OCI-LY1 (cell line): ENCODE data around the gene LYRM2.

Source experiments
- H2AFZ ChIP-seq: fragments of 200-600 bp; sonication (generic), shearing (Covaris generic); 2 replicates; pipeline ENCODE4 v1.6.0; 2014; ENCODE audit warnings: antibody characterized with exemption, mild to moderate bottlenecking, low read length
- H3F3A ChIP-seq: fragments of 200-600 bp; sonication (generic), shearing (Covaris generic); 2 replicates; pipeline ENCODE4 v1.6.0; 2014; ENCODE audit warnings: mild to moderate bottlenecking, antibody characterized with exemption, low read length, moderate library complexity; ENCODE audit not compliant: insufficient read depth
- H3K27ac ChIP-seq: fragments of 200-600 bp; sonication (generic); 2 replicates; pipeline ENCODE4 v1.5.1; 2014; ENCODE audit warnings: low read length, mixed run types, mild to moderate bottlenecking, low read depth; ENCODE audit not compliant: poor library complexity, severe bottlenecking
- H3K27me3 ChIP-seq: fragments of 200-600 bp; sonication (generic); 2 replicates; pipeline ENCODE4 v1.6.0; 2014; ENCODE audit warnings: antibody characterized with exemption, mild to moderate bottlenecking, low read length, moderate library complexity; ENCODE audit not compliant: insufficient read depth
- H3K36me3 ChIP-seq: fragments of 200-600 bp; sonication (generic); 2 replicates; pipeline ENCODE4 v1.6.1; 2014; ENCODE audit warnings: mild to moderate bottlenecking, antibody characterized with exemption, low read length, moderate library complexity, mixed read lengths; ENCODE audit not compliant: insufficient read depth
- H3K4me1 ChIP-seq: fragments of 200-600 bp; sonication (generic); 2 replicates; pipeline ENCODE4 v1.5.1; 2014; ENCODE audit warnings: mild to moderate bottlenecking, low read length, moderate library complexity; ENCODE audit not compliant: insufficient read depth, severe bottlenecking
- H3K4me2 ChIP-seq: fragments of 200-600 bp; sonication (generic), shearing (Covaris generic); 2 replicates; pipeline ENCODE4 v1.6.1; 2014; ENCODE audit warnings: low read length
- H3K4me3 ChIP-seq: fragments of 200-600 bp; sonication (generic); 2 replicates; pipeline ENCODE4 v1.5.1; 2014; ENCODE audit warnings: low read length, low read depth, mild to moderate bottlenecking, mixed read lengths; ENCODE audit not compliant: poor library complexity, severe bottlenecking
- H3K79me2 ChIP-seq: fragments of 200-600 bp; shearing (Covaris generic); 2 replicates; pipeline ENCODE4 v1.6.1; 2016; ENCODE audit warnings: mixed run types, low read length, mixed read lengths; ENCODE audit not compliant: insufficient read depth
- H3K9ac ChIP-seq: fragments of 200-600 bp; sonication (generic), shearing (Covaris generic); 2 replicates; pipeline ENCODE4 v1.6.1; 2014; ENCODE audit warnings: mild to moderate bottlenecking, low read length, mixed read lengths
- H3K9me2 ChIP-seq: fragments of 200-600 bp; sonication (generic), shearing (Covaris generic); 2 replicates; pipeline ENCODE4 v1.6.1; 2014; ENCODE audit warnings: low read depth, mild to moderate bottlenecking, low read length, mixed read lengths
- H3K9me3 ChIP-seq: fragments of 200-600 bp; shearing (Covaris generic); 2 replicates; pipeline ENCODE4 v1.6.1; 2014; ENCODE audit warnings: low read length, mixed read lengths
- H4K20me1 ChIP-seq: fragments of 200-600 bp; sonication (generic), shearing (Covaris generic); 2 replicates; pipeline ENCODE4 v1.6.0; 2016; ENCODE audit warnings: mild to moderate bottlenecking, low read length; ENCODE audit not compliant: insufficient read depth
- EZH2 ChIP-seq: fragments of 200-600 bp; sonication (generic), shearing (Covaris generic); IDR thresholded peaks from 2 replicates; pipeline ENCODE4 v1.8.0; 2017; ENCODE audit warnings: borderline replicate concordance, mixed run types, mild to moderate bottlenecking, antibody characterized with exemption, low read length, moderate library complexity, mixed read lengths
- TF ChIP-seq, protein P1 (sequence below): fragments of 200-600 bp; sonication (generic), shearing (Covaris generic); IDR thresholded peaks from 2 replicates; pipeline ENCODE4 v1.5.1; 2017; ENCODE audit warnings: mild to moderate bottlenecking, antibody characterized with exemption, low read length, moderate library complexity, mixed read lengths

LYRM2 gene

DNA sequence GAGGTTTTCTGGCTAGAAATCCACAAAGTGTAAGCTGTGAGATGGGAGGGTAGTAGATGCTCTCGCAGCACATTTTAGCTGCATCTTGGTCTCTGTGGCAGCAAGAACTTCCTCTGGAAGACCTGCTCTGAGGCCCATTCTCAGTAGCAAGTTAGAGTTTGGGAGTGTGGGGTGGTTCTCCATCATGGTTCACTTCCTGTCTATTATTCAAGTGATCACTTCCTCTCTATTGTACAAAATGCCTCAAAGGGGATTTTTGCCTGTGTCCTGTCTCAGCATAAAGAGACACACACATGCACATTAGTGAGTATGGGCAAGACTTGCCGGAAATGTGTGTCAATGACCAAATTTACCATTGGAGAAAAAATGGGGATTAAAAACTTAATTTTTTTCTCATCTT is 42.5 kb downstream of the LYRM2 start:
- H3K4me2 ChIP-seq, result no peak overlapping the region
- no peak overlapping the region for H3K9ac ChIP-seq
- H3K27ac ChIP-seq, result no peak overlapping the region
- no peaks in the 10 kb centered on the region for H3K79me2 ChIP-seq
- peaks cover 9% of the 10 kb centered on the region for H3K4me1 ChIP-seq
- H3K36me3 ChIP-seq, result no peaks in the 10 kb centered on the region
- TF ChIP-seq EZH2, result no peak
- TF ChIP-seq, protein P1, sequence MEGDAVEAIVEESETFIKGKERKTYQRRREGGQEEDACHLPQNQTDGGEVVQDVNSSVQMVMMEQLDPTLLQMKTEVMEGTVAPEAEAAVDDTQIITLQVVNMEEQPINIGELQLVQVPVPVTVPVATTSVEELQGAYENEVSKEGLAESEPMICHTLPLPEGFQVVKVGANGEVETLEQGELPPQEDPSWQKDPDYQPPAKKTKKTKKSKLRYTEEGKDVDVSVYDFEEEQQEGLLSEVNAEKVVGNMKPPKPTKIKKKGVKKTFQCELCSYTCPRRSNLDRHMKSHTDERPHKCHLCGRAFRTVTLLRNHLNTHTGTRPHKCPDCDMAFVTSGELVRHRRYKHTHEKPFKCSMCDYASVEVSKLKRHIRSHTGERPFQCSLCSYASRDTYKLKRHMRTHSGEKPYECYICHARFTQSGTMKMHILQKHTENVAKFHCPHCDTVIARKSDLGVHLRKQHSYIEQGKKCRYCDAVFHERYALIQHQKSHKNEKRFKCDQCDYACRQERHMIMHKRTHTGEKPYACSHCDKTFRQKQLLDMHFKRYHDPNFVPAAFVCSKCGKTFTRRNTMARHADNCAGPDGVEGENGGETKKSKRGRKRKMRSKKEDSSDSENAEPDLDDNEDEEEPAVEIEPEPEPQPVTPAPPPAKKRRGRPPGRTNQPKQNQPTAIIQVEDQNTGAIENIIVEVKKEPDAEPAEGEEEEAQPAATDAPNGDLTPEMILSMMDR, result no peak
- no peak overlapping the region for H3K4me3 ChIP-seq
- H3F3A ChIP-seq, result no peaks in the 10 kb centered on the region
- no peaks in the 10 kb centered on the region for H3K27me3 ChIP-seq
- H2AFZ ChIP-seq, result no peak overlapping the region
- H3K9me2 ChIP-seq, result no peaks in the 10 kb centered on the region
- H3K9me3 ChIP-seq, result no peaks in the 10 kb centered on the region
- H4K20me1 ChIP-seq, result no peaks in the 10 kb centered on the region

DNA sequence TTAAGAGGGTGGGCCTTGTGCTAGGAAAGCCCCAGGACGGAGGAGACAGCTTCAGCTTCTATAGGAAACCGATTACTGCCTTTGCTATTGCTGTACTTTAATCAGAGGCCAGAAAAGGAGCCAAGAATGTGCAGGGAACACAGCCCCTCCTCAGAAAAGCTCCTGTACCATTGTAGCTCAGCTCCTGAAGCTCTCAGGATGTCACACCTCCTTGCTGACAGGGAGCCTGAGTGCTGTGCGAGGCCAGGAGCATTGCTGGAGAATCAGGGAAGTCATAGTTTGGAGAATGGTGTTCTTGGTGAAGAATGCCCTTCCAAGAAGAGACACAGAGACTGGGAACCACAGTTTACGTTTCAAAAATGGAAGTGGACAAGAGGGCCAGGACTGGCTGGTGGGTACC is 46.8 kb downstream of the LYRM2 start:
- no peaks in the 10 kb centered on the region for H3K36me3 ChIP-seq
- H3F3A ChIP-seq, result no peaks in the 10 kb centered on the region
- no peak overlapping the region for H3K4me2 ChIP-seq
- H3K79me2 ChIP-seq, result no peaks in the 10 kb centered on the region
- H2AFZ ChIP-seq, result no peak overlapping the region
- no peaks in the 10 kb centered on the region for H3K9me3 ChIP-seq
- H3K4me3 ChIP-seq, result no peak overlapping the region
- no peak overlapping the region for H3K9ac ChIP-seq
- H3K27me3 ChIP-seq, result no peaks in the 10 kb centered on the region
- peaks cover 9% of the 10 kb centered on the region for H3K4me1 ChIP-seq
- H3K9me2 ChIP-seq, result no peaks in the 10 kb centered on the region
- H4K20me1 ChIP-seq, result no peaks in the 10 kb centered on the region
- no peak overlapping the region for H3K27ac ChIP-seq
- TF ChIP-seq, protein P1, result no peak
- TF ChIP-seq EZH2, result no peak

DNA sequence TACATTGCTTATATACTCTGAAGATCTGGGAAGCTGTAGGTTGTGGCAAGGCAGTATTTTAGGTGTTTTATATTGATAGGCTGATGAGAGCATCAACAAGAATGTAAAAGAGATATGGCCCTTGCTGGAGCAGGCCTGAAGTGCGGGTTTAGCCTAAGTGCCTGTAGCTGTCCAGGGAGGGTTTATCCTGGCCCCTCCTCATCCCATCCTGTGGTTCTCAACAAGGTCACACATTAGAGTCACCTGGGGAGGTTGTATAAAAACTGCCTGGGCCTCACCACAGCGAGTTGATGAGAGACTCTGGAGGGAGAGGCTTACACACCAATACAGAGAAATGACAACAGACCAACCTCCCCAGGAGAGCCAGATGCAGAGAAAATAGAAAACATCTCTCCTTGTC is 48.4 kb downstream of the LYRM2 start:
- no peaks in the 10 kb centered on the region for H4K20me1 ChIP-seq
- no peak overlapping the region for H3K9ac ChIP-seq
- no peaks in the 10 kb centered on the region for H3K27me3 ChIP-seq
- no peak overlapping the region for H3K27ac ChIP-seq
- no peaks in the 10 kb centered on the region for H3K79me2 ChIP-seq
- no peaks in the 10 kb centered on the region for H3K36me3 ChIP-seq
- H3F3A ChIP-seq, result no peaks in the 10 kb centered on the region
- H2AFZ ChIP-seq, result no peak overlapping the region
- H3K4me1 ChIP-seq, result no peaks in the 10 kb centered on the region
- H3K9me3 ChIP-seq, result no peaks in the 10 kb centered on the region
- no peak overlapping the region for H3K4me2 ChIP-seq
- no peak overlapping the region for H3K4me3 ChIP-seq
- no peaks in the 10 kb centered on the region for H3K9me2 ChIP-seq
- TF ChIP-seq, protein P1, result no peak
- no peak for TF ChIP-seq EZH2
